Duodenal mucosa (tissue), 2 donors: ENCODE results near the gene ACTR3.

Experiments used
- H3K27ac ChIP-seq: one replicate; pipeline ENCODE4 v1.7.0; 2013; ENCODE audit warnings: low read depth, low read length
- H3K27me3 ChIP-seq, 2 donors: one replicate each; pipeline ENCODE4 v1.7.0; 2013; ENCODE audit warnings: low read length in 2 of 2, control low read depth in 1 of 2; ENCODE audit not compliant: insufficient read depth in 2 of 2, control insufficient read depth in 1 of 2
- H3K36me3 ChIP-seq, 2 donors: one replicate each; pipeline ENCODE4 v1.7.0; 2013; ENCODE audit warnings: low read length in 2 of 2, control low read depth in 1 of 2; ENCODE audit not compliant: insufficient read depth in 2 of 2, control insufficient read depth in 1 of 2
- H3K4me1 ChIP-seq, 2 donors: one replicate each; pipeline ENCODE4 v1.7.0; 2013; ENCODE audit warnings: low read length in 2 of 2, control low read depth in 1 of 2; ENCODE audit not compliant: insufficient read depth in 2 of 2, control insufficient read depth in 1 of 2
- H3K4me3 ChIP-seq, 2 donors: one replicate each; pipeline ENCODE4 v1.7.0; 2013; ENCODE audit warnings: low read length in 2 of 2, low read depth in 1 of 2
- H3K9ac ChIP-seq, 2 donors: one replicate each; pipeline ENCODE4 v1.7.0; 2013; ENCODE audit warnings: low read length in 2 of 2, low read depth in 1 of 2
- H3K9me3 ChIP-seq, 2 donors: one replicate each; pipeline ENCODE4 v1.7.0; 2013; ENCODE audit warnings: low read length in 2 of 2, control low read depth in 1 of 2; ENCODE audit not compliant: control insufficient read depth in 1 of 2

The ACTR3 gene

DNA sequence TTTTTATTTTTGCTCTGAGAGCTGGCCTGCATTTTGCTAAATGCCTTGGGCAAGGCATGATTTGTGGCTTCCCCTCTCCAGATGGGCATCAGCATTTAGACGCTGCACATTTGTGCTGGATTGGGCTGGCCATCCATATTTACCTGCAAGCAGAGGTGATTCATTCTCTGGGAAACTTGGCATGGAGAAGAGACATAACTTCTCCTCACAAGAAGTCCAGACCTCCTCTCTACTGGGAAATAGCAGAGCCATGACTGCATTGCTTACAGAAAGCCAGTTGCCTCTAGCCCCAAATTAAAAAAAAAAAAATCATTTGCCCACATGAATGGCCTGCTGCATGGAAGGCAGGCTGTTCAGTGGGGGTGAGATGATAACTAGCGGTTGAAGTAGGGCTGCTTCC lies 120.1 kb downstream of the ACTR3 start:
- H3K27me3 ChIP-seq = no peaks in the 10 kb centered on the region
- H3K36me3 ChIP-seq = no peaks in the 10 kb centered on the region
- H3K27ac ChIP-seq = no peak overlapping the region
- H3K4me3 ChIP-seq = no peak overlapping the region
- no peak overlapping the region for H3K9ac ChIP-seq
- H3K9me3 ChIP-seq = no peaks in the 10 kb centered on the region
- H3K4me1 ChIP-seq = peaks cover 0 to 6% of the 10 kb centered on the region in 2 donors

DNA sequence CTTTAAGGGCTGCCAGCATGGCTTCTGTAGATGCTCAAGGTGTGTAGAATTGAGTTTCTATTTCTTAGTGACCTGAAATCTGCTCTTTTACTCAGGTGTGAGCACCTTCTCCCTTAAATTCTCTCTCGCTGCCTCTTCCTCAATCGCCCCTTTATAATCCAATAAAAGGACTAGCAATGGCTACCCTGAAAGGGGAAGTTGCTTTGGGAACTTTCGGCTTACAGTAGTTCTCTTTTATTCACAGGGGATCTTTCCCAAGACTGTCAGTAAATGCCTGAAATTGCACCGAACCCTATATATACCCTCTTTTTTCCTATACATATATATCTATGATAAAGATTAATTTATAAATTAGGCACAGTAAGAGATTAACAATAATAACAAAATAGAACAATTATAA lies 121.8 kb downstream of the ACTR3 start:
- no peak overlapping the region for H3K27ac ChIP-seq
- H3K9me3 ChIP-seq = no peaks in the 10 kb centered on the region
- no peaks in the 10 kb centered on the region for H3K27me3 ChIP-seq
- no peak overlapping the region for H3K9ac ChIP-seq
- H3K36me3 ChIP-seq = no peaks in the 10 kb centered on the region
- H3K4me3 ChIP-seq = no peak overlapping the region
- H3K4me1 ChIP-seq = peaks cover 0 to 3% of the 10 kb centered on the region in 2 donors
